ENCODE measurements around the gene FANK1. TPM values are rescaled to one million over a fixed set of nuclear protein-coding genes. Genes with fewer than 3 reads are reported as not detected.

Gene FANK1
- total RNA-seq, 1 donor = 8.3 TPM

DNA sequence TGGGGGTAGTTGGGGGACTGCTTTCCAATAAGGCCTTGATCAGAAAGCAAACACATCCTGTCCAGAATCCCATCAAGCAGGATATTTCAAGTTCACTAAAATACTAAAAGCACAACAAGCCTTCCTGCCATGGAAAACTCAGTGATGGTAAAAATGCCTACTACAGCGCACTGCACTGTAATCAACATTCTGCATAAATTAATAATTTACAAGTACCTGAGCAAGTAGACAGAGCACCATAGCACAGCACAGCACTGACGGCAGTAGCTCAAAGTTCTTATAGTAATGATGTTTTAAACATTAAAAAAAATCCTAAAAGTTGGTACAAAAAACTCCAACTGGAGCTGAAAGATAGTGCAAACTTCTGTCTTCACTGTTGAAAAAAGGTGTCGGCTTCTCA, 120.5 kb downstream of the FANK1 start:
- H3K4me1 ChIP-seq (ENCODE audit: insufficient read depth, low read length) = peaks cover 33% of the 10 kb centered on the region
- H3K4me3 ChIP-seq (ENCODE audit: insufficient read depth, low read length) = no peak overlapping the region
- TF ChIP-seq, protein P1, sequence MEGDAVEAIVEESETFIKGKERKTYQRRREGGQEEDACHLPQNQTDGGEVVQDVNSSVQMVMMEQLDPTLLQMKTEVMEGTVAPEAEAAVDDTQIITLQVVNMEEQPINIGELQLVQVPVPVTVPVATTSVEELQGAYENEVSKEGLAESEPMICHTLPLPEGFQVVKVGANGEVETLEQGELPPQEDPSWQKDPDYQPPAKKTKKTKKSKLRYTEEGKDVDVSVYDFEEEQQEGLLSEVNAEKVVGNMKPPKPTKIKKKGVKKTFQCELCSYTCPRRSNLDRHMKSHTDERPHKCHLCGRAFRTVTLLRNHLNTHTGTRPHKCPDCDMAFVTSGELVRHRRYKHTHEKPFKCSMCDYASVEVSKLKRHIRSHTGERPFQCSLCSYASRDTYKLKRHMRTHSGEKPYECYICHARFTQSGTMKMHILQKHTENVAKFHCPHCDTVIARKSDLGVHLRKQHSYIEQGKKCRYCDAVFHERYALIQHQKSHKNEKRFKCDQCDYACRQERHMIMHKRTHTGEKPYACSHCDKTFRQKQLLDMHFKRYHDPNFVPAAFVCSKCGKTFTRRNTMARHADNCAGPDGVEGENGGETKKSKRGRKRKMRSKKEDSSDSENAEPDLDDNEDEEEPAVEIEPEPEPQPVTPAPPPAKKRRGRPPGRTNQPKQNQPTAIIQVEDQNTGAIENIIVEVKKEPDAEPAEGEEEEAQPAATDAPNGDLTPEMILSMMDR (IDR thresholded peaks at IDR 0.05; ENCODE audit: extremely low read depth, low read depth, low read length) = no peak
- no peak overlapping the region for H2AFZ ChIP-seq (ENCODE audit: low read length)
- no peaks in the 10 kb centered on the region for H3K27me3 ChIP-seq (ENCODE audit: insufficient read depth, low read length)
- H3K27ac ChIP-seq (ENCODE audit: low read depth, low read length) = no peak overlapping the region
- H3K79me2 ChIP-seq (ENCODE audit: insufficient read depth, low read length) = no peaks in the 10 kb centered on the region
- no peaks in the 10 kb centered on the region for H4K20me1 ChIP-seq (ENCODE audit: insufficient read depth, low read length)
- peaks cover 60% of the 10 kb centered on the region for H3K36me3 ChIP-seq (ENCODE audit: insufficient read depth, low read length)
- H3K9me3 ChIP-seq (ENCODE audit: low read depth, low read length) = no peaks in the 10 kb centered on the region
- H3K4me2 ChIP-seq (ENCODE audit: insufficient read depth, low read length) = no peak overlapping the region
- DNase-seq (ENCODE audit: insufficient read length, low spot score, missing footprints) = no peak

DNA sequence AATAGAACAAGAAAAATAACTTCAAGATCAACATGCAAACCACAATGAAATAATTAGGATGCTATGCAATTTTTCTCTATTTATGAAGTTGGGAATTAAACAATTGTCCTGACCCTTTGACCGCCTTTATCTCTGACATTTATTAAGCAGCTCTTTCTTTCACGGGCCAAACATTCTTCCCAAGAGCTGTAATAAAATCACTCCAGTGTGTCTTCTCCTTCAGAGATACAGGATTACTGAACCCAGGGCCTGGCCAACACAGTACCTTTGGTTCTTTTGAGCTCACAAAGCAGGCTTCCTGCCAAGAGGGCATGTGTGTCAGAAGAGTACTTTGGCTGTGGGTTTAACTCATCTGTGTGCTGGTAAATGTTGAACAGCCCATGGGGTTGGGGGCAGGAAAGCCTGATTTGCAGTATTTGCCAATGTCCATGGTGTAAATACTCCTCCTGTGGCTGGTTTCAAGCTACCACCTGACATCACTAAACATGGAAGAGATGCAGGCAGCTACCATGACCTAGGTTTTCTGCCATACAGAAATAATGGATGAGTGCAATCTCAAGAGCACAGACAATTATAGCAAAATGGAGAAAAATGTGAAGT, 121.7 kb downstream of the FANK1 start:
- H3K27ac ChIP-seq (ENCODE audit: low read depth, low read length) = no peak overlapping the region
- TF ChIP-seq, protein P1 (IDR thresholded peaks at IDR 0.05; ENCODE audit: extremely low read depth, low read depth, low read length) = no peak

DNA sequence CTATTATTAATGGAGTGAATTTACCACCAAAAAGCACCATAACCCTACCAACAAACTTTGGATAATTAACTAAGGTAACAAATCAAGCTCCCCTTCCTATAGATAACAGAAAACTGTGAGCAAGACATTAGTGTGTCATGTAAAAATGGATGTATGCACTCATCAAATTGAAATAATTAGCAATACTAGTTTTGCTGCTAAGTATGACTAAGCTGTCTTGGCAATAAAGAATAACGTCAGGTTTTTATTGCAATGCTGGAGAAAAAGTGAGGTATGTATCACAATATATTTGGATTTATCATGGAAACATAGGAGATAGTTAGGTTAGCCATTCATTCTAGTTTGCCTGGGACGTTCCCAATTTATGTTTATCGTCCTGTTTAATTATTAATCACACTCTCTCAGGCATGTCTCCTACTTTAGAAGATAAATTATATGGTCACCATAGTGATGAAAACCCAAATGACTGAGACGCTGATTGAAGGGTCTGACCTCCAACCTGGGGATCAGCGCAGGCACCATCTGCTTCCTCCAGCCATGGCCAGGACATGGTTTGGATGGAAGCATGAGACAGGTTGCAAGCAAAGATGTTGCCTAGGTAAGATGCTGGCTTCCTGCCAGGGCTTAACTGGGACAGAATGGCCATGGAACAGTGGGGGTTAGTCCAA, 125.6 kb downstream of the FANK1 start:
- Histone ChIP-seq H3K4me2 (ENCODE audit: insufficient read depth, low read length) (no peak overlapping the region), H3K9me3 (ENCODE audit: low read depth, low read length) (no peaks in the 10 kb centered on the region), H3K27ac (ENCODE audit: low read depth, low read length) (no peak overlapping the region), H3K27me3 (ENCODE audit: insufficient read depth, low read length) (no peaks in the 10 kb centered on the region), H2AFZ (ENCODE audit: low read length) (no peak overlapping the region), H3K36me3 (ENCODE audit: insufficient read depth, low read length) (peaks cover 66% of the 10 kb centered on the region), H3K4me3 (ENCODE audit: insufficient read depth, low read length) (no peak overlapping the region), H3K79me2 (ENCODE audit: insufficient read depth, low read length) (no peaks in the 10 kb centered on the region), H3K4me1 (ENCODE audit: insufficient read depth, low read length) (no peaks in the 10 kb centered on the region), H4K20me1 (ENCODE audit: insufficient read depth, low read length) (no peaks in the 10 kb centered on the region)
- TF ChIP-seq, protein P1 (IDR thresholded peaks at IDR 0.05; ENCODE audit: extremely low read depth, low read depth, low read length) = no peak
- DNase-seq (ENCODE audit: insufficient read length, low spot score, missing footprints) = no peak

More for the DNA sequence above, 121.7 kb downstream of the FANK1 start:
- H3K36me3 ChIP-seq (ENCODE audit: insufficient read depth, low read length) = peaks cover 70% of the 10 kb centered on the region
- H2AFZ ChIP-seq (ENCODE audit: low read length) = no peak overlapping the region
- H3K4me2 ChIP-seq (ENCODE audit: insufficient read depth, low read length) = no peak overlapping the region
- H3K9me3 ChIP-seq (ENCODE audit: low read depth, low read length) = no peaks in the 10 kb centered on the region
- peaks cover 25% of the 10 kb centered on the region for H3K4me1 ChIP-seq (ENCODE audit: insufficient read depth, low read length)
- no peaks in the 10 kb centered on the region for H3K79me2 ChIP-seq (ENCODE audit: insufficient read depth, low read length)
- H3K4me3 ChIP-seq (ENCODE audit: insufficient read depth, low read length) = no peak overlapping the region
- H3K27me3 ChIP-seq (ENCODE audit: insufficient read depth, low read length) = no peaks in the 10 kb centered on the region
- no peak for DNase-seq (ENCODE audit: insufficient read length, low spot score, missing footprints)
- no peaks in the 10 kb centered on the region for H4K20me1 ChIP-seq (ENCODE audit: insufficient read depth, low read length)

GRCh38 chr10:126022841-126023240, 126.5 kb downstream of the FANK1 start:
- no peak overlapping the region for H3K27ac ChIP-seq (ENCODE audit: low read depth, low read length)
- no peaks in the 10 kb centered on the region for H3K27me3 ChIP-seq (ENCODE audit: insufficient read depth, low read length)
- H3K4me1 ChIP-seq (ENCODE audit: insufficient read depth, low read length) = no peaks in the 10 kb centered on the region
- H3K36me3 ChIP-seq (ENCODE audit: insufficient read depth, low read length) = peaks cover 58% of the 10 kb centered on the region
- H4K20me1 ChIP-seq (ENCODE audit: insufficient read depth, low read length) = no peaks in the 10 kb centered on the region
- H3K9me3 ChIP-seq (ENCODE audit: low read depth, low read length) = no peaks in the 10 kb centered on the region
- no peak for DNase-seq (ENCODE audit: insufficient read length, low spot score, missing footprints)
- TF ChIP-seq, protein P1 (IDR thresholded peaks at IDR 0.05; ENCODE audit: extremely low read depth, low read depth, low read length) = no peak
- no peak overlapping the region for H2AFZ ChIP-seq (ENCODE audit: low read length)
- no peaks in the 10 kb centered on the region for H3K79me2 ChIP-seq (ENCODE audit: insufficient read depth, low read length)
- no peak overlapping the region for H3K4me3 ChIP-seq (ENCODE audit: insufficient read depth, low read length)
- H3K4me2 ChIP-seq (ENCODE audit: insufficient read depth, low read length) = no peak overlapping the region

Data from osteoblast (primary cell).